Activated CD4-positive, alpha-beta memory T cell treated with anti-CD3 and anti-CD28 coated beads for 36 hours (primary cell): ENCODE measurements around the gene CD72. TPM values are rescaled to one million over a fixed set of nuclear protein-coding genes. Genes with fewer than 3 reads are reported as not detected.
"Not testable (repeated sequence)": the region's sequence is repeated elsewhere in the genome, so short reads cannot be mapped to it uniquely, and the experiment has no call there.

Experiments used
- CTCF ChIA-PET: fragments of 350-600 bp; sonication (Branson Sonifier 250); formaldehyde crosslinking; loops from one replicate; lab custom pipeline; 2021; ENCODE audit warnings: antibody characterized with exemption, inconsistent platforms; lab: Charles Lee
- POLR2A ChIA-PET: fragments of 350-600 bp; sonication (Branson Sonifier 250); formaldehyde crosslinking; loops from one replicate; lab custom pipeline; 2021; ENCODE audit warnings: antibody characterized with exemption; lab: Charles Lee
- DNase-seq: peaks from one replicate; pipeline ENCODE4 v3.0.0-alpha.2; 2020
- H3K27ac Mint-ChIP-seq: one replicate; pipeline ENCODE4 v1.8.0; 2021; ENCODE audit warnings: mixed read lengths
- H3K27me3 Mint-ChIP-seq: one replicate; pipeline ENCODE4 v1.8.0; 2021; ENCODE audit warnings: mixed read lengths
- H3K36me3 Mint-ChIP-seq: one replicate; pipeline ENCODE4 v1.8.0; 2021; ENCODE audit warnings: mixed read lengths
- H3K4me1 Mint-ChIP-seq: one replicate; pipeline ENCODE4 v1.8.0; 2021; ENCODE audit warnings: low read depth, mixed read lengths
- H3K4me3 Mint-ChIP-seq: one replicate; pipeline ENCODE4 v1.8.0; 2021; ENCODE audit warnings: mild to moderate bottlenecking, mixed read lengths
- H3K9me3 Mint-ChIP-seq: one replicate; pipeline ENCODE4 v1.8.0; 2021; ENCODE audit warnings: mixed read lengths
- intact Hi-C: fragments of 100-400 bp; cut with micrococcal nuclease; formaldehyde crosslinking; loops from one replicate; pipeline ENCODE4 v1.15.1; 2023
- total RNA-seq, 2 experiments: library from RNA; stranded (reverse); gene quantifications; one replicate each; pipeline ENCODE4 v1.2.3, GENCODE V29; 2021

Gene CD72
- total RNA-seq, 2 experiments from 2014 or later, result 9.4 to 9.8 TPM

GRCh38 chr9:35588506-35588905 lies 29.7 kb downstream of the CD72 start:
- H3K4me1 Mint-ChIP-seq, intact Hi-C loops, DNase-seq, H3K4me3 Mint-ChIP-seq, POLR2A ChIA-PET, H3K27me3 Mint-ChIP-seq, H3K27ac Mint-ChIP-seq: not testable (repeated sequence)
- Mint-ChIP-seq H3K9me3 (peaks cover 34% of the 10 kb centered on the region), H3K36me3 (peaks cover 30% of the 10 kb centered on the region)
- CTCF ChIA-PET, result interaction anchor here (1.4 to 3.3 kb wide), 2 partner anchors 15 to 23 kb away, joined by 3 to 9 read pairs; no protein-coding TSS in a partner anchor

- intact Hi-C loops, DNase-seq, H3K4me3 Mint-ChIP-seq, H3K27me3 Mint-ChIP-seq, H3K27ac Mint-ChIP-seq, POLR2A ChIA-PET, H3K4me1 Mint-ChIP-seq, CTCF ChIA-PET: not testable (repeated sequence)
- Mint-ChIP-seq H3K9me3 (peaks cover 38% of the 10 kb centered on the region), H3K36me3 (peaks cover 36% of the 10 kb centered on the region)
Measured at GRCh38 chr9:35584681-35585080, 33.5 kb downstream of the CD72 start.

GRCh38 chr9:35583521-35583920 lies 34.7 kb downstream of the CD72 start:
- H3K4me1 Mint-ChIP-seq, result peaks cover 13% of the 10 kb centered on the region
- peaks cover 44% of the 10 kb centered on the region for H3K36me3 Mint-ChIP-seq

GRCh38 chr9:35579659-35580227 lies 38.5 kb downstream of the CD72 start:
- DNase-seq, CTCF ChIA-PET, H3K4me3 Mint-ChIP-seq, POLR2A ChIA-PET, H3K27me3 Mint-ChIP-seq: not testable (repeated sequence)
- H3K9me3 Mint-ChIP-seq, result peaks cover 40% of the 10 kb centered on the region
- H3K27ac Mint-ChIP-seq, result peak overlapping the region; percentile 82
- peaks cover 37% of the 10 kb centered on the region for H3K36me3 Mint-ChIP-seq
- H3K4me1 Mint-ChIP-seq, result peaks cover 19% of the 10 kb centered on the region
- intact Hi-C loops, result loop anchor here (1.0 kb wide), 1 partner anchor 9 kb away; no protein-coding TSS in a partner anchor

More at GRCh38 chr9:35583521-35583920, 34.7 kb downstream of the CD72 start:
- H3K4me3 Mint-ChIP-seq, H3K27me3 Mint-ChIP-seq, DNase-seq, H3K27ac Mint-ChIP-seq, POLR2A ChIA-PET, intact Hi-C loops: not testable (repeated sequence)
- CTCF ChIA-PET, result interaction anchor here (0.7 kb wide), 1 partner anchor 30 kb away, joined by 3 read pairs; no protein-coding TSS in a partner anchor
- H3K9me3 Mint-ChIP-seq, result peaks cover 50% of the 10 kb centered on the region

GRCh38 chr9:35579130-35579529 lies 39.1 kb downstream of the CD72 start:
- intact Hi-C loops, result loop anchor here (1.0 kb wide), 1 partner anchor 9 kb away; no protein-coding TSS in a partner anchor
- POLR2A ChIA-PET, result no interaction called here

GRCh38 chr9:35577486-35577885 lies 40.7 kb downstream of the CD72 start:
- Mint-ChIP-seq H3K4me1 (peaks cover 22% of the 10 kb centered on the region), H3K27ac (no peak overlapping the region), H3K36me3 (peaks cover 37% of the 10 kb centered on the region), H3K9me3 (peaks cover 40% of the 10 kb centered on the region), H3K4me3 (no peak overlapping the region), H3K27me3 (no peaks in the 10 kb centered on the region)
- ChIA-PET CTCF (interaction anchor here (1.0 to 1.6 kb wide), 2 partner anchors 24 to 119 kb away, joined by 3 to 5 read pairs; no protein-coding TSS in a partner anchor), POLR2A (no interaction called here)
- intact Hi-C loops, result no loop called here
- DNase-seq, result no peak

More at GRCh38 chr9:35579130-35579529, 39.1 kb downstream of the CD72 start:
- DNase-seq, result peak; percentile 64
- Mint-ChIP-seq H3K27me3 (no peaks in the 10 kb centered on the region), H3K27ac (peak overlapping the region; percentile 82), H3K4me3 (no peak overlapping the region), H3K36me3 (peaks cover 37% of the 10 kb centered on the region), H3K4me1 (peaks cover 19% of the 10 kb centered on the region), H3K9me3 (peaks cover 40% of the 10 kb centered on the region)
- CTCF ChIA-PET, result interaction anchor here (1.6 kb wide), 2 partner anchors 25 to 26 kb away, joined by 5 to 10 read pairs; no protein-coding TSS in a partner anchor

GRCh38 chr9:35575478-35575877 lies 42.7 kb downstream of the CD72 start:
- Mint-ChIP-seq H3K4me3 (no peak overlapping the region), H3K27ac (no peak overlapping the region), H3K9me3 (peaks cover 25% of the 10 kb centered on the region), H3K4me1 (peaks cover 39% of the 10 kb centered on the region), H3K36me3 (peaks cover 21% of the 10 kb centered on the region), H3K27me3 (no peaks in the 10 kb centered on the region)
- intact Hi-C loops, result no loop called here
- POLR2A ChIA-PET, result no interaction called here
- CTCF ChIA-PET, result interaction anchor here (0.6 kb wide), 1 partner anchor 95 kb away, joined by 3 read pairs; no protein-coding TSS in a partner anchor
- DNase-seq, result no peak

- Mint-ChIP-seq H3K4me1 (peaks cover 40% of the 10 kb centered on the region), H3K27me3 (no peaks in the 10 kb centered on the region), H3K36me3 (peaks cover 15% of the 10 kb centered on the region), H3K4me3 (no peak overlapping the region), H3K9me3 (peaks cover 17% of the 10 kb centered on the region), H3K27ac (no peak overlapping the region)
- ChIA-PET CTCF (no interaction called here), POLR2A (no interaction called here)
- intact Hi-C loops, result no loop called here
- no peak for DNase-seq
Measured at GRCh38 chr9:35574578-35575122, 43.6 kb downstream of the CD72 start.

- H3K4me3 Mint-ChIP-seq, result peak overlapping the region; percentile 47
- H3K27me3 Mint-ChIP-seq, result no peaks in the 10 kb centered on the region
- intact Hi-C loops, result loop anchor here (1.0 kb wide), 2 partner anchors 8 to 34 kb away; partner anchors contain the start of gene TESK1
- H3K4me1 Mint-ChIP-seq, result peaks cover 43% of the 10 kb centered on the region
- peak; percentile 77 for DNase-seq
- H3K27ac Mint-ChIP-seq, result peak overlapping the region; percentile 98
- CTCF ChIA-PET, result interaction anchor here (0.9 to 1.7 kb wide), 3 partner anchors 9 to 33 kb away, joined by 4 to 6 read pairs (median 4); no protein-coding TSS in a partner anchor
- no peaks in the 10 kb centered on the region for H3K9me3 Mint-ChIP-seq
- no peaks in the 10 kb centered on the region for H3K36me3 Mint-ChIP-seq
- POLR2A ChIA-PET, result interaction anchor here (1.8 kb wide), 1 partner anchor 49 kb away, joined by 6 read pairs; no protein-coding TSS in a partner anchor
Measured at GRCh38 chr9:35570709-35571504, 47.3 kb downstream of the CD72 start.

- intact Hi-C loops, result no loop called here
- H3K27me3 Mint-ChIP-seq, result no peaks in the 10 kb centered on the region
- H3K27ac Mint-ChIP-seq, result peak overlapping the region; percentile 66
- H3K36me3 Mint-ChIP-seq, result no peaks in the 10 kb centered on the region
- POLR2A ChIA-PET, result interaction anchor here (0.6 to 1.8 kb wide), 3 partner anchors 50 to 1385 kb away, joined by 3 to 6 read pairs (median 4); no protein-coding TSS in a partner anchor
- CTCF ChIA-PET, result interaction anchor here (1.1 to 1.3 kb wide), 3 partner anchors 16 to 127 kb away, joined by 3 to 7 read pairs (median 5); no protein-coding TSS in a partner anchor
- peaks cover 43% of the 10 kb centered on the region for H3K4me1 Mint-ChIP-seq
- no peaks in the 10 kb centered on the region for H3K9me3 Mint-ChIP-seq
- H3K4me3 Mint-ChIP-seq, result no peak overlapping the region
- no peak for DNase-seq
Measured at GRCh38 chr9:35569206-35569605, 49.0 kb downstream of the CD72 start.

GRCh38 chr9:35568196-35568595 lies 50.0 kb downstream of the CD72 start:
- ChIA-PET CTCF (interaction anchor here (1.2 kb wide), 1 partner anchor 15 kb away, joined by 5 read pairs; no protein-coding TSS in a partner anchor), POLR2A (no interaction called here)
- Mint-ChIP-seq H3K36me3 (no peaks in the 10 kb centered on the region), H3K4me1 (peaks cover 43% of the 10 kb centered on the region), H3K27ac (no peak overlapping the region), H3K9me3 (no peaks in the 10 kb centered on the region), H3K27me3 (no peaks in the 10 kb centered on the region), H3K4me3 (no peak overlapping the region)
- no peak for DNase-seq
- intact Hi-C loops, result no loop called here
